Endothelial cell of umbilical vein (primary cell): ENCODE measurements around the gene CHERP.

Experiments
- EZH2 ChIP-seq: IDR thresholded peaks from 2 replicates; pipeline ENCODE4 v1.6.1; 2012; ENCODE audit warnings: borderline replicate concordance, low read depth, mild to moderate bottlenecking, moderate library complexity, low read length, inconsistent platforms; ENCODE audit not compliant: severe bottlenecking
- FOS ChIP-seq: IDR thresholded peaks from 2 replicates; pipeline ENCODE4 v1.6.1; 2011; ENCODE audit warnings: mild to moderate bottlenecking, low read length, moderate library complexity, borderline replicate concordance; ENCODE audit not compliant: insufficient read depth
- GATA2 ChIP-seq: IDR thresholded peaks from 2 replicates; pipeline ENCODE4 v1.7.0; 2011; ENCODE audit warnings: low read depth, mild to moderate bottlenecking, moderate library complexity, mixed read lengths, low read length; ENCODE audit not compliant: insufficient read length, insufficient read depth
- JUN ChIP-seq: IDR thresholded peaks from 2 replicates; pipeline ENCODE4 v1.6.1; 2011; ENCODE audit warnings: borderline replicate concordance, low read depth; ENCODE audit not compliant: insufficient read length, insufficient read depth
- MYC ChIP-seq: IDR thresholded peaks from one replicate; pipeline ENCODE4 v1.6.1; 2011; ENCODE audit warnings: mild to moderate bottlenecking, low read depth, low read length
- POLR2A ChIP-seq: IDR thresholded peaks from 2 replicates; pipeline ENCODE4 v1.6.1; 2012; ENCODE audit warnings: low read depth, mild to moderate bottlenecking, control low read depth, low read length
- POLR2AphosphoS5 ChIP-seq: IDR thresholded peaks from 2 replicates; pipeline ENCODE4 v1.6.1; 2012; ENCODE audit warnings: low read depth, mild to moderate bottlenecking, control low read depth, low read length, moderate library complexity; ENCODE audit not compliant: insufficient read depth
- TF ChIP-seq, protein P1 (sequence below), 2 donors: IDR thresholded peaks; 1 replicate in 1 of 2; 2 replicates in 1 of 2; pipeline ENCODE4 v1.5.1; 2011; ENCODE audit warnings: low read length in 2 of 2, mild to moderate bottlenecking in 2 of 2, moderate library complexity in 2 of 2, control low read depth in 1 of 2, inconsistent platforms in 1 of 2, low read depth in 1 of 2; ENCODE audit not compliant: insufficient read depth in 1 of 2; ENCODE audit errors: extremely low read depth in 1 of 2
- TF ChIP-seq, protein P2 (sequence below): IDR thresholded peaks from 2 replicates; pipeline ENCODE4 v1.6.1; 2011; ENCODE audit not compliant: insufficient read depth, insufficient read length

DNA sequence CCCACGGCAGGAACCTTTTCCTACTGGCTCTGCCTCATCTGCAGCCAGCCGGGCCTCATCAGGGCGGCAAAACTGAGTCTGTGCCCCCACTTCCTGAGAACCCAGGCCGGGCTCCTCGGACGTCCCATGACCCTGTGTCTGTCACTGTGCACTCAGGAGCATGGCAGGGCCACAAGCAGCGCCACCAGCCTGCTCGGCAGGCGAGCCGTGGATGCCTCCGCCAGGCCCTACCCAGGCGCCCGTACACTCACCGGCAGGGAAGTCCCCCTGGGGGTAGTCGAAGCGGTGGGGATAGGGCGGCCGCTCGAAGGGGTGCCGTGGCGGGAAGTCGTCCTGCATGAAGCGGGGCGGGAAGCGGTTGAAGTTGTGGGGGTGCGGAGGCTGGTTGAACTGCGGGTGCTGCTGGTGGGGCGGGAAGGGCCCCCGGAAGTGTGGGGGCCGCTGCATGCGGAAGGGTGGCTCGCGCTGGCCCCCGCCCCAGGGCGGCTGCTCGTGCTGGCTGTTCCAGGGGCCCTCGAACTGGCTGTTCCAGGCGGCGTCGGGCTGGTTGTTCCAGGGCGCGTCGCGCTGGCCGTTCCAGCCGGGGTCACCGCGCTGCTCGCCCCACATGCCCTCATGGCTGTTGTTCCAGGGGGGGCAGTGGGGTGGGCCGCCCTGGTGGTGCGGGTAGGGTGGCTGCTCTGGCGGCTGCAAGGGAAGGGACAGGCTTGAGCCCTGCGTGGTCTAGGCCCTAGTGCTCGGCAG lies 17.1 kb downstream of the CHERP start:
- TF ChIP-seq EZH2 (no peak), POLR2A (no peak), POLR2AphosphoS5 (no peak), FOS (no peak), JUN (no peak), GATA2 (no peak), MYC (no peak)
- TF ChIP-seq, protein P1, sequence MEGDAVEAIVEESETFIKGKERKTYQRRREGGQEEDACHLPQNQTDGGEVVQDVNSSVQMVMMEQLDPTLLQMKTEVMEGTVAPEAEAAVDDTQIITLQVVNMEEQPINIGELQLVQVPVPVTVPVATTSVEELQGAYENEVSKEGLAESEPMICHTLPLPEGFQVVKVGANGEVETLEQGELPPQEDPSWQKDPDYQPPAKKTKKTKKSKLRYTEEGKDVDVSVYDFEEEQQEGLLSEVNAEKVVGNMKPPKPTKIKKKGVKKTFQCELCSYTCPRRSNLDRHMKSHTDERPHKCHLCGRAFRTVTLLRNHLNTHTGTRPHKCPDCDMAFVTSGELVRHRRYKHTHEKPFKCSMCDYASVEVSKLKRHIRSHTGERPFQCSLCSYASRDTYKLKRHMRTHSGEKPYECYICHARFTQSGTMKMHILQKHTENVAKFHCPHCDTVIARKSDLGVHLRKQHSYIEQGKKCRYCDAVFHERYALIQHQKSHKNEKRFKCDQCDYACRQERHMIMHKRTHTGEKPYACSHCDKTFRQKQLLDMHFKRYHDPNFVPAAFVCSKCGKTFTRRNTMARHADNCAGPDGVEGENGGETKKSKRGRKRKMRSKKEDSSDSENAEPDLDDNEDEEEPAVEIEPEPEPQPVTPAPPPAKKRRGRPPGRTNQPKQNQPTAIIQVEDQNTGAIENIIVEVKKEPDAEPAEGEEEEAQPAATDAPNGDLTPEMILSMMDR (IDR thresholded peaks at IDR 0.05; ENCODE audit: extremely low read depth in 1 of 2, insufficient read depth in 1 of 2, low read depth in 1 of 2, low read length in 2 of 2) = no peak
- TF ChIP-seq, protein P2, sequence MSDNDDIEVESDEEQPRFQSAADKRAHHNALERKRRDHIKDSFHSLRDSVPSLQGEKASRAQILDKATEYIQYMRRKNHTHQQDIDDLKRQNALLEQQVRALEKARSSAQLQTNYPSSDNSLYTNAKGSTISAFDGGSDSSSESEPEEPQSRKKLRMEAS = no peak
